ENCODE results near the gene TAS2R19. TPM values are rescaled to one million over a fixed set of nuclear protein-coding genes. Genes with fewer than 3 reads are reported as not detected.

The TAS2R19 gene
- polyA plus RNA-seq, 1 experiment = 0.33 TPM

DNA sequence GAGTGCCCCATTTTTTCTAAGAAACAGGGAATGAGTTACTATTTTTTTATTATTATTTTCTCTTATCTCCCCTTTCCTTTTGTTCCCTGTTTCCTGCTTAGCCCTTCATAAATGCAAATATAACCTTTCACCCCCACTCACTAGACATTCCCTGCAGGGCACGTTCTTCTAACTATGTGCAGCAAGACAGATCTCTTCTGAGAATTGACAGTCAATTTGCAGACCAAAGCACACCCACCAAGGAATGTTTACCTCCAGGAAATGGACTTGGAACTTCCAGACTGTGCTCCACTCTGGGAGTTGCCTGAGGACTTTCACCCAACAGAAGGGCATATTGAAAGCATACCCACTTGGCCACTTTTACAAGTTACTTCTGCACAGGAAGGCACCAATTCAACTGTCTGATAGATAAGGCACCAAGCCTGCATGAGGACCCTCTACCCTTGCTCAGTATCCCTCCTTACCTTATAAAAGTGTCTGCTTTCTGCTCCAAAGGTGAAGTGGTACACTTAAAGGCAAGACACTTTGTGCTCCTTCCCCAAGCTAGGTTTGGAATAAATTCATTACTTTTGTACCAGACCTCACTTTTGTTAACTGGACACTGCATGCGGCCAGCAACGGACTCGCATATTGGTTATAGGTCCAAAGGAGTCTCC, 6.5 kb downstream of the TAS2R19 start:
- Histone ChIP-seq H3K36me3 (ENCODE audit: control insufficient read depth, insufficient read depth, low read length) (no peaks in the 10 kb centered on the region), H3K4me3 (ENCODE audit: low read depth, low read length) (no peak overlapping the region), H3K27me3 (ENCODE audit: control insufficient read depth, insufficient read depth, low read length) (no peaks in the 10 kb centered on the region)
- CTCF ChIA-PET = no interaction called here
- no peak for DNase-seq (ENCODE audit: low read depth)
- TF ChIP-seq, protein P1, sequence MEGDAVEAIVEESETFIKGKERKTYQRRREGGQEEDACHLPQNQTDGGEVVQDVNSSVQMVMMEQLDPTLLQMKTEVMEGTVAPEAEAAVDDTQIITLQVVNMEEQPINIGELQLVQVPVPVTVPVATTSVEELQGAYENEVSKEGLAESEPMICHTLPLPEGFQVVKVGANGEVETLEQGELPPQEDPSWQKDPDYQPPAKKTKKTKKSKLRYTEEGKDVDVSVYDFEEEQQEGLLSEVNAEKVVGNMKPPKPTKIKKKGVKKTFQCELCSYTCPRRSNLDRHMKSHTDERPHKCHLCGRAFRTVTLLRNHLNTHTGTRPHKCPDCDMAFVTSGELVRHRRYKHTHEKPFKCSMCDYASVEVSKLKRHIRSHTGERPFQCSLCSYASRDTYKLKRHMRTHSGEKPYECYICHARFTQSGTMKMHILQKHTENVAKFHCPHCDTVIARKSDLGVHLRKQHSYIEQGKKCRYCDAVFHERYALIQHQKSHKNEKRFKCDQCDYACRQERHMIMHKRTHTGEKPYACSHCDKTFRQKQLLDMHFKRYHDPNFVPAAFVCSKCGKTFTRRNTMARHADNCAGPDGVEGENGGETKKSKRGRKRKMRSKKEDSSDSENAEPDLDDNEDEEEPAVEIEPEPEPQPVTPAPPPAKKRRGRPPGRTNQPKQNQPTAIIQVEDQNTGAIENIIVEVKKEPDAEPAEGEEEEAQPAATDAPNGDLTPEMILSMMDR (IDR thresholded peaks at IDR 0.05; ENCODE audit: insufficient read depth, low read depth, low read length) = no peak
- POLR2A ChIA-PET = no interaction called here

DNA sequence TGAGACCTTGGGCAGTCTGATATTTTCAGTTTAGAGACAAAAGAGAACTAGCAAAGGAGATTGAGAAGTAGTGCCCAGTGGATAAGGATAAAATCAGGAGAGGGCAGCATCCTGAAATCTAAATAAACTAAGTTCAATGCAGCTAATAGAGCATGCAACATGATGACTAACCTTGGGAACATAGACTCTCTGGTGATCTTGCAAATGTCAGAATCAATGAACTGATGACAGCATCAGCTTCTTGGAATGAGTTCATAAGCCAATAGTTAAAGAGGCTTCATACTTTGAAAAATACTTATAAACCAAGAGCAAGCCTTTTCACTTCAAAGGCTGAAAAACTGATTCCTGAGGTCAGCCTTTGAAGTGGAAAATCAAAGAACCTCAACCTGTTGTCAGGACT, 8.2 kb downstream of the TAS2R19 start:
- ChIA-PET CTCF (no interaction called here), POLR2A (no interaction called here)
- peak; percentile 4 for DNase-seq (ENCODE audit: low read depth)
- Histone ChIP-seq H3K4me3 (ENCODE audit: low read depth, low read length) (no peak overlapping the region), H3K36me3 (ENCODE audit: control insufficient read depth, insufficient read depth, low read length) (no peaks in the 10 kb centered on the region), H3K27me3 (ENCODE audit: control insufficient read depth, insufficient read depth, low read length) (no peaks in the 10 kb centered on the region)
- TF ChIP-seq, protein P1 (IDR thresholded peaks at IDR 0.05; ENCODE audit: insufficient read depth, low read depth, low read length) = no peak

DNA sequence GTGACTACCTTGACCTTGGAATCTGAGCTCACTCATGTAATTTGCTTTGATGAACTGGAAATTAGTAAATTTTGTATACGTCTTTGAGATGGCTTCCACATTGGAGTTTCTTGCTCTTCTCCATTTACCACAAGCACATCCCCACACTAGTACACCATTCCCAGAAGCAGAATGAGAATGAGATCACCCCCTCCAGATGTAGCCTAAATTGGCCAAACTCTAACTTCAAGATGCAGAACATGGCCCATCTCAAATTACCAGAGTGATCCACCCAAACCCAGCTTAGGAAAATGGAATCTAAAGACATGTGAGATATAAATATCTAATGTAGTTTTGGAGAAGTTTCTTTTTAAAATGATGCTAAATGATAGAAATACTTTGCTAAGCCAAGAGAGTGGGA, 14.8 kb downstream of the TAS2R19 start:
- TF ChIP-seq, protein P1 (IDR thresholded peaks at IDR 0.05; ENCODE audit: insufficient read depth, low read depth, low read length) = no peak
- no peak for DNase-seq (ENCODE audit: low read depth)
- no peak overlapping the region for H3K4me3 ChIP-seq (ENCODE audit: low read depth, low read length)

DNA sequence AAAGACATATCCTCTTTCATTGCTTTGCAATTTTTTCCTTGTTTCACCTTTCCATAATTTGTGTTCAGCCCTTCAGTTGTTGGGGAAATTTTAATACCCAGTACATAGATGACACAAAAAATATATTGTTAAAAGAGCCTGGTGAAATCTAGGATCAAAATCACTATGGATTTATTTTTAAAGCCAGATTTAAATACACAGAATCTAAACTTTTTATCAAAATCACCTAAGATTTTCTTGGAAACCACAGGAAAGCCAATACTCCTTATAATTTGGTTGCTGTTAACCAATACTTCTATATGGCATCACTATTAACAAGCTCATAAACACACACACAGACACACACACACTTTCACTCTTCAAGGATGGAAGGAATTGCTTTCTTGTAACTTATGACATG, 24.2 kb downstream of the TAS2R19 start, which contains the start of gene TAS2R20:
Gene TAS2R20, minus strand, starts transcription at position 101 of the 400 bp plus-strand sequence. CDS start 429 bp downstream, outside the sequence.
- ChIA-PET CTCF (no interaction called here), POLR2A (no interaction called here)
- TF ChIP-seq, protein P1 (IDR thresholded peaks at IDR 0.05; ENCODE audit: insufficient read depth, low read depth, low read length) = no peak
- Histone ChIP-seq H3K36me3 (ENCODE audit: control insufficient read depth, insufficient read depth, low read length) (no peaks in the 10 kb centered on the region), H3K4me3 (ENCODE audit: low read depth, low read length) (no peak within 1 kb of the TSS), H3K27me3 (ENCODE audit: control insufficient read depth, insufficient read depth, low read length) (no peaks in the 10 kb centered on the region)
- DNase-seq (ENCODE audit: low read depth) = no peak

More for the DNA sequence above, 14.8 kb downstream of the TAS2R19 start:
- no peaks in the 10 kb centered on the region for H3K27me3 ChIP-seq (ENCODE audit: control insufficient read depth, insufficient read depth, low read length)
- H3K36me3 ChIP-seq (ENCODE audit: control insufficient read depth, insufficient read depth, low read length) = no peaks in the 10 kb centered on the region
- POLR2A ChIA-PET = no interaction called here
- CTCF ChIA-PET = no interaction called here

DNA sequence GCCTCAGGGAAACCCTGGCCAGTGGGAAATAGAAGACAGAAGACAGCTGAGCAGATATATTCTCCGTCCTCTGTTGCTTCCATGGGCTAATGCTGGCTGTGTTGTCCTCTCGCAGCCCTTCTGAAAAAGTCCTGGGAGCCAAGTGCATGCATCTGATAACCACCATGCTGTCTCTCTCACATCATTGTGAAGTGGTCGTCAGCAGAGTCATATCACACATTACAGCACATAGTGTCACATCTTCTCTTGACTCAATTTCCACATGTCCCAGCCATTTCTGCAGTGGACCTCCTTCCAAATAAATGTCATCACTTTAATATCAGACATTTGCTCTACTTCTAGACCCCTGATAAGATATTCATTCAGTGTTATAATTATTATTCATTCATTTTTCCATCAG, 28.1 kb downstream of the TAS2R19 start:
- POLR2A ChIA-PET = no interaction called here
- TF ChIP-seq, protein P1 (IDR thresholded peaks at IDR 0.05; ENCODE audit: insufficient read depth, low read depth, low read length) = no peak
- CTCF ChIA-PET = no interaction called here
- Histone ChIP-seq H3K36me3 (ENCODE audit: control insufficient read depth, insufficient read depth, low read length) (no peaks in the 10 kb centered on the region), H3K4me3 (ENCODE audit: low read depth, low read length) (no peak overlapping the region), H3K27me3 (ENCODE audit: control insufficient read depth, insufficient read depth, low read length) (no peaks in the 10 kb centered on the region)
- no peak for DNase-seq (ENCODE audit: low read depth)
